ENCODE measurements around the gene FBL.
"Not testable (repeated sequence)": the region's sequence is repeated elsewhere in the genome, so short reads cannot be mapped to it uniquely, and the experiment has no call there.

FBL gene

GRCh38 chr19:39818626-39819097, 27.5 kb downstream of the FBL start:
- no peak for TF ChIP-seq EZH2phosphoT487 (IDR thresholded peaks at IDR 0.05; ENCODE audit: low read depth)
- TF ChIP-seq, protein P1, sequence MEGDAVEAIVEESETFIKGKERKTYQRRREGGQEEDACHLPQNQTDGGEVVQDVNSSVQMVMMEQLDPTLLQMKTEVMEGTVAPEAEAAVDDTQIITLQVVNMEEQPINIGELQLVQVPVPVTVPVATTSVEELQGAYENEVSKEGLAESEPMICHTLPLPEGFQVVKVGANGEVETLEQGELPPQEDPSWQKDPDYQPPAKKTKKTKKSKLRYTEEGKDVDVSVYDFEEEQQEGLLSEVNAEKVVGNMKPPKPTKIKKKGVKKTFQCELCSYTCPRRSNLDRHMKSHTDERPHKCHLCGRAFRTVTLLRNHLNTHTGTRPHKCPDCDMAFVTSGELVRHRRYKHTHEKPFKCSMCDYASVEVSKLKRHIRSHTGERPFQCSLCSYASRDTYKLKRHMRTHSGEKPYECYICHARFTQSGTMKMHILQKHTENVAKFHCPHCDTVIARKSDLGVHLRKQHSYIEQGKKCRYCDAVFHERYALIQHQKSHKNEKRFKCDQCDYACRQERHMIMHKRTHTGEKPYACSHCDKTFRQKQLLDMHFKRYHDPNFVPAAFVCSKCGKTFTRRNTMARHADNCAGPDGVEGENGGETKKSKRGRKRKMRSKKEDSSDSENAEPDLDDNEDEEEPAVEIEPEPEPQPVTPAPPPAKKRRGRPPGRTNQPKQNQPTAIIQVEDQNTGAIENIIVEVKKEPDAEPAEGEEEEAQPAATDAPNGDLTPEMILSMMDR (IDR thresholded peaks at IDR 0.05; ENCODE audit: low read depth, low read length): no peak
- H3K9ac ChIP-seq (ENCODE audit: low read length): no peak overlapping the region
- H4K20me1 ChIP-seq (ENCODE audit: insufficient read depth, low read length): no peaks in the 10 kb centered on the region
- H3K4me2 ChIP-seq (ENCODE audit: low read length): no peak overlapping the region
- no peak overlapping the region for H3K4me3 ChIP-seq (ENCODE audit: low read length)
- H2AFZ ChIP-seq (ENCODE audit: low read depth, low read length): no peak overlapping the region
- H3K27ac ChIP-seq (ENCODE audit: low read length): no peak overlapping the region
- no peaks in the 10 kb centered on the region for H3K79me2 ChIP-seq (ENCODE audit: low read length)
- peaks cover 23% of the 10 kb centered on the region for H3K36me3 ChIP-seq (replicated peaks; ENCODE audit: low read depth, low read length)
- H3K9me3 ChIP-seq (ENCODE audit: insufficient read depth, low read length): no peaks in the 10 kb centered on the region
- no peaks in the 10 kb centered on the region for H3K27me3 ChIP-seq (ENCODE audit: low read depth, low read length)
- H3K4me1 ChIP-seq (ENCODE audit: low read length): peaks cover 10% of the 10 kb centered on the region

- no peak overlapping the region for H2AFZ ChIP-seq (ENCODE audit: low read depth, low read length)
- no peaks in the 10 kb centered on the region for H3K79me2 ChIP-seq (ENCODE audit: low read length)
- H3K4me2 ChIP-seq (ENCODE audit: low read length): no peak overlapping the region
- H3K9ac ChIP-seq (ENCODE audit: low read length): no peak overlapping the region
- H3K4me1 ChIP-seq (ENCODE audit: low read length): peaks cover 10% of the 10 kb centered on the region
- no peak overlapping the region for H3K4me3 ChIP-seq (ENCODE audit: low read length)
- no peaks in the 10 kb centered on the region for H4K20me1 ChIP-seq (ENCODE audit: insufficient read depth, low read length)
- peaks cover 23% of the 10 kb centered on the region for H3K36me3 ChIP-seq (replicated peaks; ENCODE audit: low read depth, low read length)
- no peaks in the 10 kb centered on the region for H3K9me3 ChIP-seq (ENCODE audit: insufficient read depth, low read length)
- no peaks in the 10 kb centered on the region for H3K27me3 ChIP-seq (ENCODE audit: low read depth, low read length)
- TF ChIP-seq, protein P1 (IDR thresholded peaks at IDR 0.05; ENCODE audit: low read depth, low read length): no peak
- TF ChIP-seq EZH2phosphoT487 (IDR thresholded peaks at IDR 0.05; ENCODE audit: low read depth): no peak
- no peak overlapping the region for H3K27ac ChIP-seq (ENCODE audit: low read length)
Measured at GRCh38 chr19:39817888-39818561, 28.2 kb downstream of the FBL start.

DNA sequence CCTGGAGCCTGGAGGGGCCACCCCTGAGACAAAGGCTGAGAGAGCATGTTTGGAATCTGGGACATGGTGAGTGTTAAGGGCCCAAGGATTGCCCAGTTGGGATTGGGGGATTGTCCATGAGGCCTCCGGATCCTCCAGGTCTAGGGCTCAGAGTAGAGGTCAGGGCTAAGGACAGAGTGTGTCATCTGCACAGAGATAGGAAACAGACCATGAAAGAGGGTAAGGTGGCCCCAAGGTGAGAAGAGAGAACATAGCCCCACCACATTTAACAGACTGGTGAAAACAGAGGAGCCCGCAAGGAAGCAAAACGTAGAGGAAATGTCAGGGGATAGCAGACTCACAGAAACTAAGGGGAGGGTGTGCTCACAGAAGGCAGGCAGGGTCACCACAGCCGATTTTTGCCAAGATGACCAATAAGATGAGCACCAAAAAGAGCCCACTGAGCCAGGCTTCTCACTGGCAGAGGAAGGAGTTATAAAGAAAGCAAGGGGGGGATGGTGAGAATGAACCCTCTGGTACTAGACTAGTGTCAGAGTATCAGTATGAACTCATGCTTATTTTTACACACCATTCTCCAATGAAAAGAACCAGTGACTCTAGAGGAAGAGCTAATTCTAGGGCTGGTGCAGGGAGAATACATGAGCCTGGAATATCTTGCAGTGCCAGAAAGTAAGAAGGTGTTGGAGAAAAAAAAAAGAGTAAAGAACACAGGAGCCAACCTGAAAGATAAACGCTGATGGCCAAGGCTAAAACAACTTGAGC, 29.7 kb downstream of the FBL start:
- Histone ChIP-seq H4K20me1 (ENCODE audit: insufficient read depth, low read length) (no peaks in the 10 kb centered on the region), H3K79me2 (ENCODE audit: low read length) (no peaks in the 10 kb centered on the region), H3K27ac (ENCODE audit: low read length) (no peak overlapping the region), H3K9ac (ENCODE audit: low read length) (no peak overlapping the region), H3K4me1 (ENCODE audit: low read length) (peaks cover 10% of the 10 kb centered on the region), H3K9me3 (ENCODE audit: insufficient read depth, low read length) (no peaks in the 10 kb centered on the region), H2AFZ (ENCODE audit: low read depth, low read length) (no peak overlapping the region), H3K27me3 (ENCODE audit: low read depth, low read length) (no peaks in the 10 kb centered on the region), H3K4me3 (ENCODE audit: low read length) (no peak overlapping the region), H3K4me2 (ENCODE audit: low read length) (no peak overlapping the region), H3K36me3 (replicated peaks; ENCODE audit: low read depth, low read length) (peaks cover 15% of the 10 kb centered on the region)
- TF ChIP-seq EZH2phosphoT487 (IDR thresholded peaks at IDR 0.05; ENCODE audit: low read depth): no peak
- TF ChIP-seq, protein P1 (IDR thresholded peaks at IDR 0.05; ENCODE audit: low read depth, low read length): no peak

DNA sequence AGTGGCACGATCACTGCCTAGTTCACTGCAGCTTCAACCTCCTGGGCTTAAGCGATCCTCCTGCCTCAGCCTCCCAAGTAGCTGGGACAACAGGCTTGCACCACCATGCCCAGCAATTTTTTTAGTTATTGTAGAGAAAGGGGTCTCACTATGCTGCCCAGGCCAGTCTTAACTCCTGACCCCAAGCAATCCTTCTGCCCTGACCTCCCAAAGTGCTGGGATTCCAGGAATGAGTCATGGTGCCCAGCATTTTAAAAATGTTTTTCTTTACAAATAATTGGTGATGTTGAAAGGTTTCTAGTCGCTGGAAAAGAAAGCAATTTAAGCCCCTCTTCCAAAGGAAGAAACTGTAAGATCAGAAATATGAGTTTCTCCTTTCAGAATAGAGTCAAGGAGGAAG, 31.6 kb downstream of the FBL start:
- Histone ChIP-seq H3K9ac (ENCODE audit: low read length) (no peak overlapping the region), H4K20me1 (ENCODE audit: insufficient read depth, low read length) (no peaks in the 10 kb centered on the region), H3K4me3 (ENCODE audit: low read length) (no peak overlapping the region), H2AFZ (ENCODE audit: low read depth, low read length) (no peak overlapping the region), H3K27me3 (ENCODE audit: low read depth, low read length) (no peaks in the 10 kb centered on the region), H3K4me1 (ENCODE audit: low read length) (peaks cover 10% of the 10 kb centered on the region), H3K79me2 (ENCODE audit: low read length) (no peaks in the 10 kb centered on the region), H3K36me3 (replicated peaks; ENCODE audit: low read depth, low read length) (peaks cover 11% of the 10 kb centered on the region), H3K27ac (ENCODE audit: low read length) (no peak overlapping the region), H3K4me2 (ENCODE audit: low read length) (no peak overlapping the region), H3K9me3 (ENCODE audit: insufficient read depth, low read length) (no peaks in the 10 kb centered on the region)
- no peak for TF ChIP-seq EZH2phosphoT487 (IDR thresholded peaks at IDR 0.05; ENCODE audit: low read depth)
- TF ChIP-seq, protein P1 (IDR thresholded peaks at IDR 0.05; ENCODE audit: low read depth, low read length): no peak

DNA sequence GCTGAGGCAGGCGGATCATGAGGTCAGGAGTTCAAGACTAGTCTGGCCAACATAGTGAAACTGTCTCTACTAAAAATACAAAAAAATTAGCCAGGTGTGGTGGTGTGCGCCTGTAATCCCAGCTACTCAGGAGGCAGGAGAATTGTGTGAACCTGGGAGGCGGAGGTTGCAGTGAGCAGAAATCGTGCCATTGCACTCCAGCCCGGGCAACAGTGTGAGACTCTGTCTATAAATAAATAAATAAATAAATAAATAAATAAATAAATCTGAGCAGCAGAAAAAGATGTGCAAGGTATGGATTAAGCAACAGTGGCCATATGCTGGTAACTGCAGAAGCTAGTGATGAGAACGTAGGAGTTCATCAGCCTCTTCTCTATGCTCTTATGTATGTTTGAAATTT, 32.1 kb downstream of the FBL start:
- H3K4me3 ChIP-seq (ENCODE audit: low read length); H2AFZ ChIP-seq (ENCODE audit: low read depth, low read length); H3K9me3 ChIP-seq (ENCODE audit: insufficient read depth, low read length); H3K9ac ChIP-seq (ENCODE audit: low read length); H3K4me2 ChIP-seq (ENCODE audit: low read length); H3K4me1 ChIP-seq (ENCODE audit: low read length); H3K27ac ChIP-seq (ENCODE audit: low read length); H4K20me1 ChIP-seq (ENCODE audit: insufficient read depth, low read length); H3K36me3 ChIP-seq (replicated peaks; ENCODE audit: low read depth, low read length); H3K27me3 ChIP-seq (ENCODE audit: low read depth, low read length); H3K79me2 ChIP-seq (ENCODE audit: low read length): not testable (repeated sequence)
